Activated T-helper 1 cell treated with anti-CD3 and anti-CD28 coated beads, Interleukin-12 subunit alpha, Interleukin-12 subunit beta, Interleukin-2, Interleukin-4 antibody, amounts not matched to agents 30 ng/mL and 10 ng/mL and 1 ng/mL, durations not matched to agents 14 hours and 24 hours and 36 hours (primary cell): ENCODE measurements around the gene RSF1. TPM values are rescaled to one million over a fixed set of nuclear protein-coding genes. Genes with fewer than 3 reads are reported as not detected.

ENCODE experiments used
- DNase-seq: peaks from one replicate; pipeline ENCODE4 v3.0.0; 2021; ENCODE audit warnings: low spot score
- H3K27ac Mint-ChIP-seq: one replicate; pipeline ENCODE4 v1.8.0; 2021; ENCODE audit warnings: mild to moderate bottlenecking, mixed read lengths
- H3K27me3 Mint-ChIP-seq: one replicate; pipeline ENCODE4 v1.8.0; 2022; ENCODE audit warnings: mild to moderate bottlenecking, moderate library complexity, mixed read lengths; ENCODE audit not compliant: insufficient read depth
- H3K36me3 Mint-ChIP-seq: one replicate; pipeline ENCODE4 v1.8.0; 2021; ENCODE audit warnings: low read depth, mixed read lengths
- H3K4me1 Mint-ChIP-seq: one replicate; pipeline ENCODE4 v1.8.0; 2021; ENCODE audit warnings: low read depth, mixed read lengths
- H3K4me3 Mint-ChIP-seq: one replicate; pipeline ENCODE4 v1.8.0; 2021; ENCODE audit warnings: mild to moderate bottlenecking, moderate library complexity, mixed read lengths
- H3K9me3 Mint-ChIP-seq: one replicate; pipeline ENCODE4 v1.8.0; 2021; ENCODE audit warnings: mixed read lengths
- intact Hi-C: fragments of 100-400 bp; cut with micrococcal nuclease; formaldehyde crosslinking; loops from one replicate; pipeline ENCODE4 v1.15.1; 2024
- total RNA-seq: library from RNA; stranded (reverse); gene quantifications from 2 replicates; pipeline ENCODE4 v1.2.3, GENCODE V29; 2022

RSF1 gene
- total RNA-seq, 1 donor from 2014 or later: 47.0 TPM

GRCh38 chr11:77770629-77771028 lies 49.9 kb downstream of the RSF1 start:
- H3K36me3 Mint-ChIP-seq: peaks cover 3% of the 10 kb centered on the region
- H3K27me3 Mint-ChIP-seq: no peaks in the 10 kb centered on the region
- H3K4me1 Mint-ChIP-seq: peaks cover 23% of the 10 kb centered on the region
- intact Hi-C loops: no loop called here
- no peak overlapping the region for H3K4me3 Mint-ChIP-seq
- H3K9me3 Mint-ChIP-seq: no peaks in the 10 kb centered on the region
- H3K27ac Mint-ChIP-seq: no peak overlapping the region
- no peak for DNase-seq

- intact Hi-C loops: no loop called here
- no peak for DNase-seq
- H3K4me1 Mint-ChIP-seq: peaks cover 7% of the 10 kb centered on the region
- H3K27ac Mint-ChIP-seq: no peak overlapping the region
- H3K4me3 Mint-ChIP-seq: no peak overlapping the region
- peaks cover 15% of the 10 kb centered on the region for H3K36me3 Mint-ChIP-seq
- no peaks in the 10 kb centered on the region for H3K27me3 Mint-ChIP-seq
- H3K9me3 Mint-ChIP-seq: no peaks in the 10 kb centered on the region
These were observed 58.1 kb downstream of the RSF1 start for GRCh38 chr11:77762426-77762825.

- intact Hi-C loops: no loop called here
- Mint-ChIP-seq H3K27me3 (no peaks in the 10 kb centered on the region), H3K4me3 (no peak overlapping the region), H3K4me1 (peaks cover 5% of the 10 kb centered on the region), H3K9me3 (no peaks in the 10 kb centered on the region), H3K36me3 (peaks cover 19% of the 10 kb centered on the region), H3K27ac (no peak overlapping the region)
- no peak for DNase-seq
These were observed 59.0 kb downstream of the RSF1 start for GRCh38 chr11:77761491-77761890.

GRCh38 chr11:77758331-77758730 lies 62.2 kb downstream of the RSF1 start:
- Mint-ChIP-seq H3K4me3 (no peak overlapping the region), H3K27me3 (no peaks in the 10 kb centered on the region), H3K4me1 (peaks cover 5% of the 10 kb centered on the region), H3K9me3 (no peaks in the 10 kb centered on the region), H3K27ac (no peak overlapping the region), H3K36me3 (peaks cover 27% of the 10 kb centered on the region)
- intact Hi-C loops: no loop called here
- DNase-seq: no peak

GRCh38 chr11:77753230-77753629 lies 67.3 kb downstream of the RSF1 start:
- no peaks in the 10 kb centered on the region for H3K9me3 Mint-ChIP-seq
- peaks cover 5% of the 10 kb centered on the region for H3K4me1 Mint-ChIP-seq
- intact Hi-C loops: no loop called here
- no peak for DNase-seq
- H3K27ac Mint-ChIP-seq: no peak overlapping the region
- H3K27me3 Mint-ChIP-seq: no peaks in the 10 kb centered on the region
- peaks cover 24% of the 10 kb centered on the region for H3K36me3 Mint-ChIP-seq
- H3K4me3 Mint-ChIP-seq: no peak overlapping the region

- Mint-ChIP-seq H3K27ac (no peak overlapping the region), H3K4me3 (no peak overlapping the region), H3K4me1 (peaks cover 8% of the 10 kb centered on the region), H3K9me3 (no peaks in the 10 kb centered on the region), H3K27me3 (no peaks in the 10 kb centered on the region), H3K36me3 (peaks cover 25% of the 10 kb centered on the region)
- intact Hi-C loops: no loop called here
- no peak for DNase-seq
These were observed 68.0 kb downstream of the RSF1 start for GRCh38 chr11:77752516-77752915.

- no peaks in the 10 kb centered on the region for H3K27me3 Mint-ChIP-seq
- intact Hi-C loops: no loop called here
These were observed 69.9 kb downstream of the RSF1 start for GRCh38 chr11:77750394-77751156.

GRCh38 chr11:77749232-77749631 lies 71.3 kb downstream of the RSF1 start:
- H3K4me1 Mint-ChIP-seq: peaks cover 6% of the 10 kb centered on the region
- H3K9me3 Mint-ChIP-seq: no peaks in the 10 kb centered on the region
- H3K36me3 Mint-ChIP-seq: peaks cover 21% of the 10 kb centered on the region
- no peak overlapping the region for H3K27ac Mint-ChIP-seq
- H3K4me3 Mint-ChIP-seq: no peak overlapping the region
- no peak for DNase-seq
- intact Hi-C loops: no loop called here
- no peaks in the 10 kb centered on the region for H3K27me3 Mint-ChIP-seq

More at GRCh38 chr11:77750394-77751156, 69.9 kb downstream of the RSF1 start:
- Mint-ChIP-seq H3K4me3 (no peak overlapping the region), H3K9me3 (no peaks in the 10 kb centered on the region), H3K4me1 (peaks cover 11% of the 10 kb centered on the region), H3K36me3 (peaks cover 24% of the 10 kb centered on the region), H3K27ac (no peak overlapping the region)
- no peak for DNase-seq

GRCh38 chr11:77748266-77748665 lies 72.3 kb downstream of the RSF1 start:
- Mint-ChIP-seq H3K4me3 (no peak overlapping the region), H3K4me1 (peaks cover 6% of the 10 kb centered on the region), H3K9me3 (no peaks in the 10 kb centered on the region), H3K27me3 (no peaks in the 10 kb centered on the region), H3K36me3 (peaks cover 12% of the 10 kb centered on the region), H3K27ac (no peak overlapping the region)
- intact Hi-C loops: no loop called here
- no peak for DNase-seq

- peaks cover 13% of the 10 kb centered on the region for H3K36me3 Mint-ChIP-seq
- H3K4me1 Mint-ChIP-seq: peaks cover 6% of the 10 kb centered on the region
- DNase-seq: no peak
- no peaks in the 10 kb centered on the region for H3K27me3 Mint-ChIP-seq
- H3K4me3 Mint-ChIP-seq: no peak overlapping the region
- H3K27ac Mint-ChIP-seq: no peak overlapping the region
- intact Hi-C loops: no loop called here
- no peaks in the 10 kb centered on the region for H3K9me3 Mint-ChIP-seq
These were observed 73.0 kb downstream of the RSF1 start for GRCh38 chr11:77747381-77747969.

GRCh38 chr11:77736473-77736872 lies 84.0 kb downstream of the RSF1 start:
- Mint-ChIP-seq H3K27me3 (no peaks in the 10 kb centered on the region), H3K4me3 (no peak overlapping the region), H3K36me3 (peaks cover 33% of the 10 kb centered on the region), H3K4me1 (no peaks in the 10 kb centered on the region), H3K27ac (no peak overlapping the region), H3K9me3 (peaks cover 11% of the 10 kb centered on the region)
- intact Hi-C loops: no loop called here
- no peak for DNase-seq

- Mint-ChIP-seq H3K36me3 (peaks cover 41% of the 10 kb centered on the region), H3K4me1 (no peaks in the 10 kb centered on the region), H3K27me3 (no peaks in the 10 kb centered on the region), H3K4me3 (no peak overlapping the region), H3K27ac (no peak overlapping the region), H3K9me3 (peaks cover 23% of the 10 kb centered on the region)
- intact Hi-C loops: no loop called here
- DNase-seq: no peak
These were observed 85.6 kb downstream of the RSF1 start for GRCh38 chr11:77734890-77735289.

GRCh38 chr11:77732143-77732542 lies 88.4 kb downstream of the RSF1 start:
- H3K27me3 Mint-ChIP-seq: no peaks in the 10 kb centered on the region
- peaks cover 41% of the 10 kb centered on the region for H3K36me3 Mint-ChIP-seq
- H3K4me1 Mint-ChIP-seq: no peaks in the 10 kb centered on the region
- no peak overlapping the region for H3K4me3 Mint-ChIP-seq
- intact Hi-C loops: no loop called here
- H3K27ac Mint-ChIP-seq: no peak overlapping the region
- H3K9me3 Mint-ChIP-seq: peaks cover 23% of the 10 kb centered on the region
- no peak for DNase-seq
